ENCODE results near the gene GATAD2B. TPM values are rescaled to one million over a fixed set of nuclear protein-coding genes. Genes with fewer than 3 reads are reported as not detected.

GATAD2B gene
- total and polyA plus RNA-seq, 7 donors = 3.4 to 53.1 (median 34.8) TPM

DNA sequence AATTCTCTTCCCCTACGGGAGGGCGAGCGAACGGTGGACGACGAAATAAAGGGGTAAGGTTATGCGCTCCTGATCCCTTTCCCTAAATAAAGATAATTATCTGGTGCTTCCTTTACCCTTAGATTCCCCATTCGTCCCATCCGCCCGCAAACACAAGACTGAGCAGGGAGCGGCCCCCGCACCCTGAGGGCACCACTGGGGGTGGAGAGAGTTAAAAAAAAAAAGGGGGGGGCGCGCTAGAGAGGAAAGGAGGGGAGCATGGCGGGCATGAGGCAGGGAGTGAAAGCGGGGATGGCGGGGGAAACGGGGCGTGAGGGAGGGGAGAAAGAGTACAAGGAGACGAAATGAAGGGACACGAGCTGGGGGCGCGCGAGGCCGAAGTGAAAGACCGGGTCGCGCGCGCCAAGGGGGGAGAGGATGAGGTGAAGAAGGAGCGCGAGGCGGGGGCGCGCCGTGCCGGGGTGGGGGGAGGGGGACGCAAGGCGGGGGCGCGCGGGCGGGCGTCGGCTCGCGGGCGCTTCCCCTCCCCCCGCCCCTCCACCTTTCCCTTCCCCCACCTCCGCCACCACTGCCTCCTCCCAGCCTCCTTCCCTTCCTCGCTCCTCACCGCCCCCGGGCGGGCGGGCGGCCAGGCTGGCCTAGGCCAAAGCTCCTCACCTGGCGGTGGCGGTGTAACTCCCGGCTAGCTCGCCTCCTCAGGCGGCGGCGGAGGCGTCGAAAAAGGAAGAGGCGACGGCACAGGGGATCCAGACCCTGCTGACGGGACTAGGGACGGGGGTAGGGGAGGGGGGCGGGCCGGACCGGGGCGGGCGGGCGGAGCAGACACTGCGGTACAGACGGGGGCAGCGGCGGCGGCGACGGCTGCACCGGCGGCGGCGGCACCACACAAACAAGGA is 448 bp downstream of the GATAD2B start:
- WGBS, 3 donors = 1% methylated on average over 33 to 85 of the region's 86 CpGs
- Histone ChIP-seq H3K4me1 (peaks cover 35% of the 10 kb centered on the region), H3K27me3 (ENCODE audit: insufficient read depth in 3 of 3, low read length in 2 of 3) (no peaks in the 10 kb centered on the region), H3K36me3 (ENCODE audit: insufficient read depth in 1 of 2, low read depth in 1 of 2) (no peaks in the 10 kb centered on the region), H3K9me3 (no peaks in the 10 kb centered on the region), H3K27ac (peak overlapping the region; percentile 92), H3K4me3 (peak overlapping the region; percentile 72)
- peak; percentile 40 to 50 (median 46) for ATAC-seq
- peak; percentile 56 to 72 for DNase-seq
- intact Hi-C loops (cut with DNase I) = loop anchor here (5.0 kb wide), 3 partner anchors 40 to 125 kb away; no protein-coding TSS in a partner anchor
- TF ChIP-seq, protein P1, sequence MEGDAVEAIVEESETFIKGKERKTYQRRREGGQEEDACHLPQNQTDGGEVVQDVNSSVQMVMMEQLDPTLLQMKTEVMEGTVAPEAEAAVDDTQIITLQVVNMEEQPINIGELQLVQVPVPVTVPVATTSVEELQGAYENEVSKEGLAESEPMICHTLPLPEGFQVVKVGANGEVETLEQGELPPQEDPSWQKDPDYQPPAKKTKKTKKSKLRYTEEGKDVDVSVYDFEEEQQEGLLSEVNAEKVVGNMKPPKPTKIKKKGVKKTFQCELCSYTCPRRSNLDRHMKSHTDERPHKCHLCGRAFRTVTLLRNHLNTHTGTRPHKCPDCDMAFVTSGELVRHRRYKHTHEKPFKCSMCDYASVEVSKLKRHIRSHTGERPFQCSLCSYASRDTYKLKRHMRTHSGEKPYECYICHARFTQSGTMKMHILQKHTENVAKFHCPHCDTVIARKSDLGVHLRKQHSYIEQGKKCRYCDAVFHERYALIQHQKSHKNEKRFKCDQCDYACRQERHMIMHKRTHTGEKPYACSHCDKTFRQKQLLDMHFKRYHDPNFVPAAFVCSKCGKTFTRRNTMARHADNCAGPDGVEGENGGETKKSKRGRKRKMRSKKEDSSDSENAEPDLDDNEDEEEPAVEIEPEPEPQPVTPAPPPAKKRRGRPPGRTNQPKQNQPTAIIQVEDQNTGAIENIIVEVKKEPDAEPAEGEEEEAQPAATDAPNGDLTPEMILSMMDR (IDR thresholded peaks at IDR 0.05) = no peak

GRCh38 chr1:153921803-153922075 is 1.0 kb downstream of the GATAD2B start:
- no peak for DNase-seq
- TF ChIP-seq, protein P1 (IDR thresholded peaks at IDR 0.05) = no peak
- Histone ChIP-seq H3K27ac (peak overlapping the region; percentile 92), H3K36me3 (ENCODE audit: insufficient read depth in 1 of 2, low read depth in 1 of 2) (no peaks in the 10 kb centered on the region), H3K27me3 (ENCODE audit: insufficient read depth in 3 of 3, low read length in 2 of 3) (no peaks in the 10 kb centered on the region), H3K4me1 (peaks cover 35% of the 10 kb centered on the region), H3K4me3 (peak overlapping the region; percentile 72), H3K9me3 (no peaks in the 10 kb centered on the region)
- ATAC-seq = no peak
- intact Hi-C loops (cut with DNase I) = loop anchor here (1.0 to 5.0 kb wide), 4 partner anchors 39 to 124 kb away; no protein-coding TSS in a partner anchor
- 3 to 8% (median 7%) methylated on average over 10 of the region's 10 CpGs for WGBS, 3 donors

DNA sequence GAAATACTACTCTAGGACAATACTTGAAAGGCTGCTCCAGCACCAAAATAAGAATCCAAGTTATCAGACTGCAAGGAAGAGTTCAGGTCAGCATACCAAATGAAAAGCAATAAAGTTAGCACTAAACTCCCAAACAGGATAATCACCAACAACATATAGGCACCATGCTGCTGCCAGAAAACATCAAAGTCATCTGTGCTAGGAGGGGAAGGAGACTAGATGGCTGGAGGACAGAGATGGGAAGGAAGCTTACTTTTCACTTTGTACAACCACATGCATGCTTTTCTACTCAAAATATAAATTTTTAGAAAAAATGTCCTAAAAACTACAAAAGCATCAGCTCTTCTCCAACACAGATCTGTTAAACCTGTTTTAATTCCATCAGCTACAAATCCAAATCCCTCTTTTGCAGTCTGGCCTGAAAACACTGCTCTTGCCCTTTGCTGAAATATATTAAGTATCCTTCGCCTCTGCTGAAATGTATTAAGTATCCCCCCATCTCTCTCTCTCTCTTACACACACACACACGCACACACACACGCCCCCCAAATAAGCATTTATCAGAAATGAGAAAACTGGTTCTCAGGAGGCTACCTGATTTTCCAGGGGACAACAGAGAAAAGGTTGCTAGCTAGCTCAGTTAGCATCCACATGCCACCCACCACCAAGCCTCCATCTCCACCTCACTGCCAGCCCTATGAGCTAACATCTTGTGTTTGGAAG is 1.5 kb downstream of the GATAD2B start:
- H3K4me3 ChIP-seq = peak overlapping the region; percentile 72
- H3K36me3 ChIP-seq (ENCODE audit: insufficient read depth in 1 of 2, low read depth in 1 of 2) = peaks cover 0 to 2% of the 10 kb centered on the region in 2 donors
- H3K4me1 ChIP-seq = peaks cover 38% of the 10 kb centered on the region
- intact Hi-C loops (cut with DNase I) = loop anchor here (1.0 to 5.0 kb wide), 4 partner anchors 39 to 124 kb away; no protein-coding TSS in a partner anchor
- ATAC-seq (no peak), DNase-seq (no peak)
- peak overlapping the region; percentile 92 for H3K27ac ChIP-seq
- 22 to 34% (median 23%) methylated on average over 3 of the region's 3 CpGs for WGBS, 3 donors
- no peaks in the 10 kb centered on the region for H3K9me3 ChIP-seq
- no peaks in the 10 kb centered on the region for H3K27me3 ChIP-seq (ENCODE audit: insufficient read depth in 3 of 3, low read length in 2 of 3)
- TF ChIP-seq, protein P1 (IDR thresholded peaks at IDR 0.05) = no peak

GRCh38 chr1:153919876-153920852 is 2.6 kb downstream of the GATAD2B start:
- ATAC-seq = no peak
- intact Hi-C loops (cut with DNase I) = loop anchor here (5.0 kb wide), 3 partner anchors 38 to 123 kb away; no protein-coding TSS in a partner anchor

More at GRCh38 chr1:153919876-153920852, 2.6 kb downstream of the GATAD2B start:
- Histone ChIP-seq H3K36me3 (ENCODE audit: insufficient read depth in 1 of 2, low read depth in 1 of 2) (peaks cover 0 to 13% of the 10 kb centered on the region in 2 donors), H3K9me3 (no peaks in the 10 kb centered on the region), H3K27me3 (ENCODE audit: insufficient read depth in 3 of 3, low read length in 2 of 3) (no peaks in the 10 kb centered on the region), H3K4me3 (peak overlapping the region; percentile 72), H3K27ac (peak overlapping the region; percentile 48), H3K4me1 (peaks cover 40% of the 10 kb centered on the region)
- TF ChIP-seq, protein P1 (IDR thresholded peaks at IDR 0.05) = peak; percentile 18
- DNase-seq = no peak
- WGBS, 3 donors = 21 to 43% (median 22%) methylated on average over 4 of the region's 4 CpGs

Measured in psoas muscle (tissue), 8 donors.